ENCODE data around the gene COPG2. TPM values are rescaled to one million over a fixed set of nuclear protein-coding genes. Genes with fewer than 3 reads are reported as not detected.

Gene COPG2
- total RNA-seq, 2 experiments from 2014 or later = 23.8 to 25.1 TPM

DNA sequence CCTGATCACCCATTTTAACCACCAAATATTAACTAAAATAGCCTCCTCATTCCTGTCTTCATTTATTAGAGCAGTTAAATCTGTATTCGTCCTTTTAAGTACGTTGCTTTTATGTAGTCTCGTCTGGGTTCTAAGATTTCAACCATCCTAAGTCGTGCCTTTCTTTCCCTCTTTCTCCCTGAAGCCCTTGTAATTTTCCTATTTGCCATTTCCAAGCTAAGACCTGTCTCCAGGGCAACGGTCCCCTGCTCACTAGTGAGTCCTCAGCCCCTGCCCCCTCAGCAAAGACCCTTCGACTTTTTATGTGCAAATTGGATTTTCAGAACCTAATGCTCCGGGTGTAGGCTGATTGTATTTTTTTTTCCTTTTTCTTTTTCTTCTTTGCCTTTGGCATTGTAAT is 192.8 kb downstream of the COPG2 start:
- ATAC-seq (no peak), DNase-seq (no peak)
- Mint-ChIP-seq H3K36me3 (ENCODE audit: low read depth) (no peaks in the 10 kb centered on the region), H3K4me1 (ENCODE audit: low read depth) (peaks cover 4% of the 10 kb centered on the region), H3K27ac (no peak overlapping the region), H3K27me3 (peaks cover 1% of the 10 kb centered on the region), H3K4me3 (no peak overlapping the region), H3K9me3 (peaks cover 4% of the 10 kb centered on the region)
- intact Hi-C loops (cut with micrococcal nuclease) = no loop called here
- TF ChIP-seq, protein P1, sequence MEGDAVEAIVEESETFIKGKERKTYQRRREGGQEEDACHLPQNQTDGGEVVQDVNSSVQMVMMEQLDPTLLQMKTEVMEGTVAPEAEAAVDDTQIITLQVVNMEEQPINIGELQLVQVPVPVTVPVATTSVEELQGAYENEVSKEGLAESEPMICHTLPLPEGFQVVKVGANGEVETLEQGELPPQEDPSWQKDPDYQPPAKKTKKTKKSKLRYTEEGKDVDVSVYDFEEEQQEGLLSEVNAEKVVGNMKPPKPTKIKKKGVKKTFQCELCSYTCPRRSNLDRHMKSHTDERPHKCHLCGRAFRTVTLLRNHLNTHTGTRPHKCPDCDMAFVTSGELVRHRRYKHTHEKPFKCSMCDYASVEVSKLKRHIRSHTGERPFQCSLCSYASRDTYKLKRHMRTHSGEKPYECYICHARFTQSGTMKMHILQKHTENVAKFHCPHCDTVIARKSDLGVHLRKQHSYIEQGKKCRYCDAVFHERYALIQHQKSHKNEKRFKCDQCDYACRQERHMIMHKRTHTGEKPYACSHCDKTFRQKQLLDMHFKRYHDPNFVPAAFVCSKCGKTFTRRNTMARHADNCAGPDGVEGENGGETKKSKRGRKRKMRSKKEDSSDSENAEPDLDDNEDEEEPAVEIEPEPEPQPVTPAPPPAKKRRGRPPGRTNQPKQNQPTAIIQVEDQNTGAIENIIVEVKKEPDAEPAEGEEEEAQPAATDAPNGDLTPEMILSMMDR (IDR thresholded peaks at IDR 0.05) = no peak
- POLR2A ChIA-PET = no interaction called here
- CTCF ChIA-PET = interaction anchor here (0.6 kb wide), 1 partner anchor 37 kb away, joined by 3 read pairs; no protein-coding TSS in a partner anchor

DNA sequence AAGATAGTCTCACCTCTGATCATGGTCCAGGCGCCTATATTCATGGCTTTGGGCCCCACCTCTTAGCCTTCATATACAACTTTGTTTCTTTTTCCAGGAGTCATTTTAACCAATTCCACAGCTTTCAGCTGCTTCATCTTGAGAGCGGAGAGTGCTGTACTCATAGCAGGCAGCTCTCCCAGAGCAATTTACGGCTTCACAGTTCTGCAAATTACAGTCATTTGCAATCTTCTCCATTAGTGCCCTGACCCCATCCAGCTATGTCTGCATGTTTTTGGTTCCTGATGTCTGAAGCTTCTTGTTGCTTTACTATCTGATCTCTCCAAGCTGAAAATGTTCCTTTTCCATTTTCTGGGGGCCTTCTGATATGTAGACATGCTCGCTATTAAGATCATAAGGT is 194.7 kb downstream of the COPG2 start:
- Mint-ChIP-seq H3K27me3 (peaks cover 1% of the 10 kb centered on the region), H3K27ac (no peak overlapping the region), H3K36me3 (ENCODE audit: low read depth) (no peaks in the 10 kb centered on the region), H3K4me3 (no peak overlapping the region), H3K4me1 (ENCODE audit: low read depth) (peaks cover 4% of the 10 kb centered on the region), H3K9me3 (peaks cover 4% of the 10 kb centered on the region)
- intact Hi-C loops (cut with micrococcal nuclease) = no loop called here
- DNase-seq (no peak), ATAC-seq (no peak)
- TF ChIP-seq, protein P1 (IDR thresholded peaks at IDR 0.05) = no peak
- CTCF ChIA-PET = interaction anchor here (0.6 to 1.4 kb wide), 3 partner anchors 8 to 13 kb away, joined by 3 read pairs; no protein-coding TSS in a partner anchor
- POLR2A ChIA-PET = no interaction called here

DNA sequence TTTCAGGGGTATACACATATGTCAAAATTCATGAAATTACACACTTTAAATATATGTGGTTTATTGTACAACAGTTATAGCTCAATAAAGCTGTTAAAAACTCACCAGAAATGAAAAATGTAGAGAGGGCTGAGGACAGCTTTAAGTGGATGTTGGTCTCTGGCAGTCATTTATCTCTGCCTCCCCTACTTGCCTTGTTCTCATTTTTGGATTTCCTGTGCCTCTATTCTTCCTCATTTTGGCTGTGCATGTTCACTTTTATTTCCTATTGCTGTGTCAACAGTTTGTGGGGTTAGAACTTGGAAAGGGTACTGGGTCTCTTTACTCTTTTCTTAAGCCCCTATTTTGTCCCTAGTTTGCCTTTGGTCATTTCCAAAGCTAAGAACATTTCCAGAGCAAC is 195.3 kb downstream of the COPG2 start:
- Mint-ChIP-seq H3K9me3 (peaks cover 4% of the 10 kb centered on the region), H3K27me3 (peaks cover 1% of the 10 kb centered on the region), H3K4me3 (no peak overlapping the region), H3K36me3 (ENCODE audit: low read depth) (no peaks in the 10 kb centered on the region), H3K27ac (no peak overlapping the region), H3K4me1 (ENCODE audit: low read depth) (peaks cover 4% of the 10 kb centered on the region)
- DNase-seq = no peak
- CTCF ChIA-PET = interaction anchor here (1.4 kb wide), 1 partner anchor 11 kb away, joined by 3 read pairs; no protein-coding TSS in a partner anchor
- intact Hi-C loops (cut with micrococcal nuclease) = no loop called here
- POLR2A ChIA-PET = interaction anchor here (0.9 kb wide), 1 partner anchor 9 kb away, joined by 3 read pairs; no protein-coding TSS in a partner anchor
- ATAC-seq = no peak
- TF ChIP-seq, protein P1 (IDR thresholded peaks at IDR 0.05) = no peak

DNA sequence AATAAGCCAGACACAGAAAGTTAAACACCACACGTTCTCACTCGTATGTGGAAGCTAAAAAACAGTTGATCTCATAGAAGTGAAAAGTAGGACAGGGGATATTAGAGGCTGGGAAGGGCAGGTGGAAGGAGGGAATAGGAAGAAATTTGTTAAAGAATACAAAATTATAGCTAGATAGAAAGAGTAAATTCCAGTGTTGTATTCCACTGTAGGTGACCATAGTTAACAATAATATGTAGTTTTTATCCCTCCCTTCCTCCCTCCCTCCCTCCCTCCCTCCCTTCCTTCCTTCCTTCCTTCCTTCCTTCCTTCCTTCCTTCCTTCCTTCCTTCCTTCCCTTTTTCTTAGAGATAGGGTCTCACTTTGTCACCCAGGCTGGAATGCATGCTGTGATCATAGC is 196.6 kb downstream of the COPG2 start:
- Mint-ChIP-seq H3K27me3 (no peaks in the 10 kb centered on the region), H3K36me3 (ENCODE audit: low read depth) (no peaks in the 10 kb centered on the region), H3K9me3 (no peaks in the 10 kb centered on the region), H3K4me3 (no peak overlapping the region), H3K4me1 (ENCODE audit: low read depth) (peaks cover 4% of the 10 kb centered on the region), H3K27ac (no peak overlapping the region)
- no peak for DNase-seq
- intact Hi-C loops (cut with micrococcal nuclease) = no loop called here
- no peak for ATAC-seq
- POLR2A ChIA-PET = no interaction called here
- CTCF ChIA-PET = interaction anchor here (0.6 kb wide), 1 partner anchor 18 kb away, joined by 4 read pairs; no protein-coding TSS in a partner anchor
- TF ChIP-seq, protein P1 (IDR thresholded peaks at IDR 0.05) = no peak

DNA sequence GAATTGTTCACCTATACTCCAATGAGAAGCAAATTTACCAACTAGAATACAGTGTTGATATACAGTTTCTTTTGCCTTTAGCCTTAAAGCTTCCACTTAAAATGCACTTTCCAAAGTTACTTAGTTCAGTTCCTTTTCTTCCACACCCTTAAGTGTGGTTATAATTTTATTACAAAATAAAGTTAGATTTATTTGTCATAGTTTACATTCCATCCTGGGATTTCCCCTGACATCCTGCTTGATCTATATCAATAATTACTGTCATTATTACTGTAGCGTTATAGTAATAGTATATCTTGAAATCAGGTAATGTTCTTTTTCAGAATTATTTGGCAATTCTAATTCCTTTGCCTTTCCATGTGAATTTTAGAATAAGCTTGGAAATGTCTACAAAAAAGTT is 199.9 kb downstream of the COPG2 start:
- ATAC-seq (no peak), DNase-seq (no peak)
- intact Hi-C loops (cut with micrococcal nuclease) = no loop called here
- Mint-ChIP-seq H3K27ac (no peak overlapping the region), H3K4me1 (ENCODE audit: low read depth) (peaks cover 8% of the 10 kb centered on the region), H3K9me3 (no peaks in the 10 kb centered on the region), H3K4me3 (no peak overlapping the region), H3K27me3 (no peaks in the 10 kb centered on the region), H3K36me3 (ENCODE audit: low read depth) (no peaks in the 10 kb centered on the region)
- ChIA-PET CTCF (interaction anchor here (2.6 kb wide), 1 partner anchor 16 kb away, joined by 9 read pairs; no protein-coding TSS in a partner anchor), POLR2A (no interaction called here)
- TF ChIP-seq, protein P1 (IDR thresholded peaks at IDR 0.05) = no peak

Data from activated CD8-positive, alpha-beta T cell treated with anti-CD3 and anti-CD28 coated beads for 36 hours (primary cell).